H1 (cell line): ENCODE measurements around the gene SVIP. TPM values are rescaled to one million over a fixed set of nuclear protein-coding genes. Genes with fewer than 3 reads are reported as not detected.

Source experiments
- CEBPB ChIP-seq: IDR thresholded peaks from 2 replicates; pipeline ENCODE4 v1.6.1; 2012; ENCODE audit warnings: low read depth, low read length
- CHD7 ChIP-seq: fragments of 300-600 bp; sonication (generic); IDR thresholded peaks from 2 replicates; pipeline ENCODE4 v1.7.1; 2012; ENCODE audit warnings: low read length, moderate library complexity, mild to moderate bottlenecking, inconsistent platforms; ENCODE audit not compliant: insufficient replicate concordance
- CTBP2 ChIP-seq: IDR thresholded peaks from 2 replicates; pipeline ENCODE4 v1.7.0; 2011; ENCODE audit warnings: borderline replicate concordance, mild to moderate bottlenecking, moderate library complexity, mixed read lengths, low read length; ENCODE audit not compliant: insufficient read depth, insufficient read length
- KDM4A ChIP-seq: IDR thresholded peaks from one replicate; pipeline ENCODE4 v1.7.1; 2012; ENCODE audit warnings: low read depth, mild to moderate bottlenecking, moderate library complexity, low read length, inconsistent platforms; ENCODE audit not compliant: severe bottlenecking
- NRF1 ChIP-seq: IDR thresholded peaks from 2 replicates; pipeline ENCODE4 v1.6.1; 2011; ENCODE audit warnings: mild to moderate bottlenecking, low read depth, low read length, improper control_type of control experiment
- POU5F1 ChIP-seq: IDR thresholded peaks from 2 replicates; pipeline ENCODE4 v1.6.1; 2011; ENCODE audit warnings: low read depth, mild to moderate bottlenecking, low read length, moderate library complexity
- SIRT6 ChIP-seq: IDR thresholded peaks from one replicate; pipeline ENCODE4 v1.7.1; 2012; ENCODE audit warnings: low read length, inconsistent platforms
- SP2 ChIP-seq: IDR thresholded peaks from 2 replicates; pipeline ENCODE4 v1.6.1; 2012; ENCODE audit warnings: mild to moderate bottlenecking, low read length, inconsistent platforms
- TAF7 ChIP-seq: optimal IDR thresholded peaks from 2 replicates; pipeline ENCODE3; 2011; ENCODE audit warnings: low read depth, mild to moderate bottlenecking, inconsistent platforms, low read length, moderate library complexity, borderline replicate concordance
- USF2 ChIP-seq: IDR thresholded peaks from 2 replicates; pipeline ENCODE4 v1.6.1; 2011; ENCODE audit warnings: low read length, improper control_type of control experiment
- polyA plus RNA-seq, 7 experiments: library from polyadenylated mRNA; depleted of rRNA in 3 of 7; stranded (reverse) in 5 of 7; unstranded in 2 of 7; fragments of >200 nt in 5 of 7; fragments of 200-250 nt in 2 of 7; gene quantifications; 1 replicate in 5 of 7; 2 replicates in 1 of 7; 4 replicates in 1 of 7; pipeline versions ENCODE4 v1.2.1 to v1.2.3, GENCODE V29; 2011 to 2013; ENCODE audit warnings: missing spikeins in 2 of 7, mixed read lengths in 2 of 7
- total RNA-seq: library from RNA; stranded (reverse); fragmentation: NEBNext Ultra II Directional; extraction: Animal tissue kit (Norgen Biotek cat#: 25700); gene quantifications from 2 replicates; pipeline ENCODE4 v1.2.1, GENCODE V29; 2021

Gene SVIP
- total and polyA plus RNA-seq, 2 of the 8 experiments (the other 6 are each of a cell fraction or from before 2014, with no cell fraction given): 1.2 to 11.4 TPM

GRCh38 chr11:22807855-22808570 is 21.6 kb downstream of the SVIP start (continued):
- TF ChIP-seq CHD7 (no peak), KDM4A (no peak), SIRT6 (no peak), POU5F1 (no peak), CEBPB (no peak), SP2 (no peak), CTBP2 (no peak), USF2 (no peak), NRF1 (no peak), TAF7 (no peak)
